BE2C (cell line): ENCODE data around the gene TIGD3.

Experiments used
- DNase-seq: peaks from one replicate; pipeline ENCODE4 v3.0.0-alpha.2; 2020
- H3K27me3 ChIP-seq: fragments of 250-450 bp; sonication (Bioruptor Pico); 2 replicates; pipeline ENCODE4 v1.5.1; 2020; ENCODE audit warnings: mild to moderate bottlenecking
- H3K36me3 ChIP-seq: fragments of 250-450 bp; sonication (Bioruptor Pico); 2 replicates; pipeline ENCODE4 v1.5.1; 2020; ENCODE audit warnings: mild to moderate bottlenecking
- H3K4me1 ChIP-seq: fragments of 250-450 bp; sonication (Bioruptor Pico); 2 replicates; pipeline ENCODE4 v1.5.1; 2020
- H3K4me3 ChIP-seq: 2 replicates; pipeline ENCODE4 v1.5.1; 2011; ENCODE audit warnings: low read depth, low read length
- H3K9me3 ChIP-seq: fragments of 250-450 bp; sonication (Bioruptor Pico); 2 replicates; pipeline ENCODE4 v1.5.1; 2020
- TF ChIP-seq, protein P1 (sequence below): IDR thresholded peaks from 2 replicates; pipeline ENCODE4 v1.5.1; 2012; ENCODE audit warnings: mild to moderate bottlenecking, low read depth, low read length

TIGD3 gene

DNA sequence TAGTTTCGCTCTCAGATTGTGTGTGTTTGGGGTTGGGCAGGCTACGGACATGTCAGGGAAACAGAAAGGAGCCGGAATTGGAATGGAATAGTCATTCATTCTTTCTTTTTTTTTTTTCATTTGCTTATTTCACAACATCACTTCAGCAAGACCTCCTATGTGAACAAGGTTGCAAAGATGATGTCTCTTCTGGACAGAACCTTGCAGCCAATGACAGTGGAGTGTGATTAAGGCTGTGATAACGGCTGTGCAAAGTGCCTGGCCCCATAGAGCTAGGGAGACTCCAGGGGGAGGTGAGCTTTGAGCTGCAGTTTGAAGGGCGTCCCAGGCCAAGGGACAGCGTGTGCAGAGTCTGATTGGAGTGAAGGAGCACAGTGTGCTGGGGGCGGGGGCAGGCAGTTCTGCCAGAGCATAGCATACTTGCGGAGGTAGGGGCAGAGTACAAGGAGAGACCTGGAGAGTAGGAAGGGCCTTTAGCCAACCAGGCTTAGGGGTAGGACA is 3.4 kb downstream of the TIGD3 start:
- no peak for DNase-seq
- H3K27me3 ChIP-seq = no peaks in the 10 kb centered on the region
- TF ChIP-seq, protein P1, sequence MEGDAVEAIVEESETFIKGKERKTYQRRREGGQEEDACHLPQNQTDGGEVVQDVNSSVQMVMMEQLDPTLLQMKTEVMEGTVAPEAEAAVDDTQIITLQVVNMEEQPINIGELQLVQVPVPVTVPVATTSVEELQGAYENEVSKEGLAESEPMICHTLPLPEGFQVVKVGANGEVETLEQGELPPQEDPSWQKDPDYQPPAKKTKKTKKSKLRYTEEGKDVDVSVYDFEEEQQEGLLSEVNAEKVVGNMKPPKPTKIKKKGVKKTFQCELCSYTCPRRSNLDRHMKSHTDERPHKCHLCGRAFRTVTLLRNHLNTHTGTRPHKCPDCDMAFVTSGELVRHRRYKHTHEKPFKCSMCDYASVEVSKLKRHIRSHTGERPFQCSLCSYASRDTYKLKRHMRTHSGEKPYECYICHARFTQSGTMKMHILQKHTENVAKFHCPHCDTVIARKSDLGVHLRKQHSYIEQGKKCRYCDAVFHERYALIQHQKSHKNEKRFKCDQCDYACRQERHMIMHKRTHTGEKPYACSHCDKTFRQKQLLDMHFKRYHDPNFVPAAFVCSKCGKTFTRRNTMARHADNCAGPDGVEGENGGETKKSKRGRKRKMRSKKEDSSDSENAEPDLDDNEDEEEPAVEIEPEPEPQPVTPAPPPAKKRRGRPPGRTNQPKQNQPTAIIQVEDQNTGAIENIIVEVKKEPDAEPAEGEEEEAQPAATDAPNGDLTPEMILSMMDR = no peak
- H3K4me3 ChIP-seq = no peak overlapping the region
- no peaks in the 10 kb centered on the region for H3K9me3 ChIP-seq
- no peaks in the 10 kb centered on the region for H3K36me3 ChIP-seq
- H3K4me1 ChIP-seq = peaks cover 7% of the 10 kb centered on the region

DNA sequence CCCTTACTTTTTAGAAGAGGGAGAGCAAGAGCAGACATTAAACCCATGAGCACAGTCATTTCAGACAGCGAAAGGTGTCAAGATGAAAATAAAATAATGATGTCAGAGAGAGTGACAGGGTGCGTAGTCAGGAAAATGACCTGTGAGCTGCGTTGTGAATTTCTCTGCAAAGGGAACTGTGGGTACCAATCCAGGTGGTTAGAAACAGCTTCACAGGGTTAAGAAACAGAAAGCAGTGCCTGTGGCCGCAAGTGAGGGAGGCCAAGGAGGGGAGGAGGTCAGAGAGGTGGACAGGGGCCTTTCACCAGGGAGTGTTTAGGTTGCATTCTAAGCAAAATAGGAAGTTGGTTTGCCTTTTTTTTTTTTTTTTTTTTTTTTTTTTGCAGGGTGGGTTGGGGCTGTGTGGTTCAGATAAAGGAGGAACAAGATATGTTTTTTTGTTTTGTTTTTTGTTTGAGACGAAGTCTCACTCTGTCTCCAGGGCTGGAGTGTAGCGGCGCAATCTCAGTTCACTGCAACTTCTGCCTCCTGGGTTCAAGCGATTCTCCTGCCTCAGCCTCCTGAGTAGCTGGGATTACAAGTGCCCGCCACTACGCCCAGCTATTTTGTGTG is 7.9 kb downstream of the TIGD3 start:
- Histone ChIP-seq H3K36me3 (no peaks in the 10 kb centered on the region), H3K9me3 (no peaks in the 10 kb centered on the region), H3K4me3 (no peak overlapping the region), H3K27me3 (no peaks in the 10 kb centered on the region), H3K4me1 (peaks cover 10% of the 10 kb centered on the region)
- TF ChIP-seq, protein P1 = no peak
- no peak for DNase-seq

DNA sequence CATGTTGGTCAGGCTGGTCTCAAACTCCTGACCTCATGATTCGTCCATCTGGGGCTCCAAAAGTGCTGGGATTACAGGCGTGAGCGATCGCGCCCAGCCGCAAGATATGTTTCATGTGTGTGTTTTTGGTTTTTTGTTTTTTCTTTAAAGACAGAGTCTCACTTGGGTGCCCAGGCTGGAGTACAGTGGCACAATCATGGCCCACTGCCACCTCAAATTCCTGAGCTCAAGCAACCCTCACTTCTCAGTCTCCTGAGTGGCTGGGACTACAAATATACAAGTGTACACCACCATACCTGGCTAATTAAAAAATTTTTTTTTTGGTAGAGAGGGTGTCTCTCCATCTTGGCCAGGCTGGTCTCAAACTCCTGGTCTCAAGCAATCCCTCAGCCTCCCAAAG is 8.4 kb downstream of the TIGD3 start:
- TF ChIP-seq, protein P1 = no peak
- H3K4me3 ChIP-seq = no peak overlapping the region
- DNase-seq = no peak

DNA sequence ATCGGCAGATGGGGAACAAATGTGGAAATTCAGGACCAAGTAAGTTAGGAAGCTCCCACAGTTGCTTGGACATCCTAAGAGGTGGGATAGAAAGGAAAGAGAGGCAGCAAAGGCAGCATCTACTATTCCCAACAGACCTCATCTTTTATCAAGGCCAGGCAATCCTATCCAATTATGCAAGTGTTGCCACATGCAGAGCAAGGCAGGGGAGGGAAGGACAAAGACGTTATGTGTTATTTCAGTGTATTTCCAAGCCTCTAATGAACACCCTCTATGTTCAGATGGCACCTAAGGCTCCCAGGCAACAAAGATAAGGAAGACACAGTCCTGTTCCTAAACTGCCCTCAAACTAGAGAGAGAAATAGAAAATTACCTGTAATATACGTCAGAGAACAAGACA is 9.2 kb downstream of the TIGD3 start:
- no peak for DNase-seq
- Histone ChIP-seq H3K36me3 (no peaks in the 10 kb centered on the region), H3K4me3 (no peak overlapping the region), H3K27me3 (no peaks in the 10 kb centered on the region), H3K9me3 (no peaks in the 10 kb centered on the region), H3K4me1 (peaks cover 7% of the 10 kb centered on the region)
- TF ChIP-seq, protein P1 = no peak

More for the DNA sequence above, 8.4 kb downstream of the TIGD3 start:
- Histone ChIP-seq H3K36me3 (no peaks in the 10 kb centered on the region), H3K27me3 (no peaks in the 10 kb centered on the region), H3K4me1 (peaks cover 9% of the 10 kb centered on the region), H3K9me3 (no peaks in the 10 kb centered on the region)

DNA sequence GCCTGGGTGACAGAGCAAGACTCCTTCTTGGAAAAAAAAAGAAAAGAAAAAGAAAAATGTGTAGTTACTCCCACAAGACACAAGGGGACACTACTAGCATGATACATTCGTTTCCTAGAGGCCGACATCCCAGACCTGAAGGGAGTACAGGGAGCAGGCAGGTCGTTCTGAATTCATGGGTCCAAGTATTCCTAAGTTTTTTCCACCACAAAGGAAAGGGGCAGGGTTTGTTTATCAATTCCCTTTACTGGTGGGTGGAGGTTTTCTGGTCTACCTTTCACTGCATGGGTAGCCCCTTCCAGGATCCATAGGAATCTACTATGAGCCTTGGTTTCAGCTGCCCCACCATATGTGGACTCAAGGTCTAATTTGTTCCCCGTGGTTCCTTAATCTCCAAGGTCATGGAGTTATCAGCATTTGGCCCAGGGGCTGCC is 11.8 kb downstream of the TIGD3 start:
- Histone ChIP-seq H3K9me3 (no peaks in the 10 kb centered on the region), H3K4me3 (no peak overlapping the region), H3K36me3 (no peaks in the 10 kb centered on the region), H3K27me3 (no peaks in the 10 kb centered on the region), H3K4me1 (peaks cover 7% of the 10 kb centered on the region)
- TF ChIP-seq, protein P1 = peak; percentile 63
- DNase-seq = peak; percentile 50

DNA sequence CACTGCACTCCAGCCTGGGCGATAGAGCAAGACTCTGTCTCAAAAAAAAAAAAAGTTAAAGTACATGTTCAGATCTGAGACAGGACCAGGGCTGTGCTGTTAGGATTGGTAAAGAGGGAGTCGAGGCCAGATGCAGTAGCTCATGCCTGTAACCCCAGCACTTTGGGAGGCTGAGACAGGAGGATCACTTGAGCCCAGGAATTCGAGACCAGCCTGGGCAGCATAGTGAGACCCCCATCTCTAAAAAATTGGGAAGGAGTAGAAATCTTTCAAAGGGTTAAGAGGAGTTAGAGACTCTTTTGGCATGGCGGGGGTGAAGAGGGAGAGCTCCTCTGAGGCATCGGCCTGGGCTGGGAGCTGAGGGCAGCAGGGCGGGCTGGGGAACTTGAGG is 16.1 kb downstream of the TIGD3 start:
- Histone ChIP-seq H3K4me1 (peaks cover 7% of the 10 kb centered on the region), H3K36me3 (no peaks in the 10 kb centered on the region), H3K9me3 (no peaks in the 10 kb centered on the region), H3K27me3 (no peaks in the 10 kb centered on the region), H3K4me3 (no peak overlapping the region)
- DNase-seq = no peak
- TF ChIP-seq, protein P1 = no peak
